AG09319 (cell line): ENCODE measurements around the gene FREM1.

Source experiments
- DNase-seq: peaks from one replicate; pipeline ENCODE4 v3.0.0-alpha.2; 2010; ENCODE audit warnings: low read depth; ENCODE audit errors: extremely low read depth
- TF ChIP-seq, protein P1 (sequence below): IDR thresholded peaks from 2 replicates; pipeline ENCODE4 v1.5.1; 2011; ENCODE audit warnings: low read depth, mild to moderate bottlenecking, inconsistent platforms, low read length, moderate library complexity

Gene FREM1

GRCh38 chr9:14906000-14906399 is 4.2 kb downstream of the FREM1 start:
- TF ChIP-seq, protein P1, sequence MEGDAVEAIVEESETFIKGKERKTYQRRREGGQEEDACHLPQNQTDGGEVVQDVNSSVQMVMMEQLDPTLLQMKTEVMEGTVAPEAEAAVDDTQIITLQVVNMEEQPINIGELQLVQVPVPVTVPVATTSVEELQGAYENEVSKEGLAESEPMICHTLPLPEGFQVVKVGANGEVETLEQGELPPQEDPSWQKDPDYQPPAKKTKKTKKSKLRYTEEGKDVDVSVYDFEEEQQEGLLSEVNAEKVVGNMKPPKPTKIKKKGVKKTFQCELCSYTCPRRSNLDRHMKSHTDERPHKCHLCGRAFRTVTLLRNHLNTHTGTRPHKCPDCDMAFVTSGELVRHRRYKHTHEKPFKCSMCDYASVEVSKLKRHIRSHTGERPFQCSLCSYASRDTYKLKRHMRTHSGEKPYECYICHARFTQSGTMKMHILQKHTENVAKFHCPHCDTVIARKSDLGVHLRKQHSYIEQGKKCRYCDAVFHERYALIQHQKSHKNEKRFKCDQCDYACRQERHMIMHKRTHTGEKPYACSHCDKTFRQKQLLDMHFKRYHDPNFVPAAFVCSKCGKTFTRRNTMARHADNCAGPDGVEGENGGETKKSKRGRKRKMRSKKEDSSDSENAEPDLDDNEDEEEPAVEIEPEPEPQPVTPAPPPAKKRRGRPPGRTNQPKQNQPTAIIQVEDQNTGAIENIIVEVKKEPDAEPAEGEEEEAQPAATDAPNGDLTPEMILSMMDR = no peak
- DNase-seq = no peak

DNA sequence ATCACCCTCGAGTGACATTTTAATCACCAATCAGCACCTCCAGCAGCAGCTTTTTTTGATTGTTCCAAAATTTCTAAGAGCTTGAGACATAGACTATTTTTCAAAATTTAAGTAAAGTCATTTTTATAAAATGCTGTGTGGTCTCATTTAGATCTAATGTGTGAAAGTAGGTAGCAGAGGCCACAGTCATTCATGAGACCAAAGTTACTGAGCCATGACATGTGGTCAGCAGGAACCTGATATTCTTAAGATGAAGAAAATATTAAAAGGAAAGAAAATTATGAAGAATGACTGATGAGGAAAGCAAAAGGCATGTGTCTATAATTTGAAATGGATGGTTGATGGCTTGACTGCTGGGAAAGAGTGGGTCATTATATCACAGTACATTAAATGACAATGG is 7.2 kb downstream of the FREM1 start:
- TF ChIP-seq, protein P1 = no peak
- DNase-seq = no peak

DNA sequence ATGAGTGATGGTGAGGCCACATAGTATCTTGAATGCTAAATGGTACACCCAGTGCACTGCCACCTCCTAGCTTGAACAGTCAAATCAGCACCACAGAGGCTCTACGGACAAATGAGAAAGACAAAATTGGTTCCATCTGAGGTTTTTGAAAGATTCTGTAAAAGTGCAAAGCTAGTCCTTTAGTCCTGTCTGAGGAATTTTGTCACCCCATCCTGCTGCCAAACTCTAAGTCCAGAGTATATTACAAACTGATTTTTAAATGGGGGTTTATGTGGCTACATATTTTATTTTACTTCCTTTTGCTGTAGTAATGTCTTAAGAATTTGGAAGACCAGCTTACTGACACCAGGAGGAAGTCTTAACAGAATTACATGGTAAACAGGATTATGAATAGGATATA is 7.7 kb downstream of the FREM1 start:
- TF ChIP-seq, protein P1 = no peak
- no peak for DNase-seq

DNA sequence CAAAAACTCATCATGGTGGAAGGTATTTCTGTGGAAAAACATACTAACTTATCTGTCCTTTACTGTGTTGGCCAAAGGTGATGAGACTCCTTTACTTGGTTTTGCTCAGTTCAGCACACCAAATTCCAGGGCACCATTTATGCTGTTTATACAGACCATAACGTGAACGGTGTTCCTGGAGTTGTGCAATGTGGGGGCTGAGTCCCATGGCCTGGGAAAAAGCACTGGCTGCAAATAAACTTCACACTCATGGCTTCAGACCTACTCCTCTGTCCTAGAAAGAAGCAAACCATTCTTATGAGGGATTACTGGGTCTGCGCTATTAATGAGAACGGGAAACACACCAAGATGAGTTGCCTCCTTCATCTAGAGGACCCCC is 10.4 kb downstream of the FREM1 start:
- no peak for DNase-seq
- TF ChIP-seq, protein P1 = no peak

- no peak for DNase-seq
- TF ChIP-seq, protein P1 = no peak
Measured at GRCh38 chr9:14899042-14899814, 11.0 kb downstream of the FREM1 start.

DNA sequence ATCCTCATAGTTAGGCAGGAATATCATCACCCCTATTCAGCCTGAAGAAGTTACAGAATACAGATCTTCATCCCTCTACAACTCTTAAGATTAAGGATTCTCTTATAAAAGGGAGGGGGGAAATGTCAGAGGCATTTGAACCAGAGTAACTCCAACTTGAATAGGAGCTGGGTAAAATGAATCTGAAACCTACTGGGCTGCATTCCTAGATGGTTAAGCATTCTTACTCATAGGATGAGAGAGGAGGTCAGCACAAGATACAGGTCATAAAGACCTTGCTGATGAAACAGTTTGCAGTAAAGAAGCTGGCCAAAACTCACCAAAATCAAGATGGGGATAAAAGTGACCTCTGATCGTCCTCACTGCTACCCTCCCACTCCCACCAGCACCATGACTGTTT is 14.4 kb downstream of the FREM1 start:
- TF ChIP-seq, protein P1 = no peak
- no peak for DNase-seq

- TF ChIP-seq, protein P1 = no peak
- DNase-seq = no peak
Measured at GRCh38 chr9:14893280-14893679, 16.9 kb downstream of the FREM1 start.
